Left lung (tissue), 10 donors: ENCODE data around the gene SLC22A15. TPM values are rescaled to one million over a fixed set of nuclear protein-coding genes. Genes with fewer than 3 reads are reported as not detected.
"Not testable (repeated sequence)": the region's sequence is repeated elsewhere in the genome, so short reads cannot be mapped to it uniquely, and the experiment has no call there.

ENCODE experiments used
- ATAC-seq: fragments of 200-7000 bp; cut with Tn5 transposase; one replicate; pipeline ENCODE4 v1.9.1; 2020; ENCODE audit warnings: moderate library complexity
- DNase-seq, 4 donors: peaks; one replicate each; pipeline ENCODE4 v3.0.0-alpha.2; 2013 to 2020
- H3K27ac ChIP-seq, 2 donors: fragments of 200-600 bp; sonication (generic) in 1 of 2; one replicate each; pipeline versions ENCODE4 v1.5.0 to v1.8.0; 2020 to 2021
- H3K27me3 ChIP-seq, 2 donors: fragments of 200-600 bp; sonication (generic) in 1 of 2; one replicate each; pipeline versions ENCODE4 v1.5.0 to v1.8.0; 2020 to 2021
- H3K36me3 ChIP-seq, 2 donors: fragments of 200-600 bp; sonication (generic) in 1 of 2; one replicate each; pipeline versions ENCODE4 v1.5.0 to v1.8.0; 2020 to 2021
- H3K4me1 ChIP-seq, 2 donors: fragments of 200-600 bp; one replicate each; pipeline ENCODE4 v1.8.0; 2021
- H3K4me3 ChIP-seq, 2 donors: fragments of 200-600 bp; sonication (generic) in 1 of 2; one replicate each; pipeline versions ENCODE4 v1.5.0 to v1.8.0; 2020 to 2021; ENCODE audit warnings: mild to moderate bottlenecking in 1 of 2
- H3K9me3 ChIP-seq, 2 donors: fragments of 200-600 bp; sonication (generic) in 1 of 2; one replicate each; pipeline versions ENCODE4 v1.5.0 to v1.8.0; 2020 to 2021
- intact Hi-C, 2 donors: fragments of 100-400 bp; cut with DNase I; formaldehyde crosslinking; loops; one replicate each; pipeline versions ENCODE4 v1.11.2 to v1.14.2; 2022
- polyA plus RNA-seq, 6 donors: library from polyadenylated mRNA; unstranded; fragments of 120-200 nt; gene quantifications; one replicate each; pipeline ENCODE4 v1.2.1, GENCODE V29; 2013; ENCODE audit not compliant: insufficient read length in 6 of 6
- total RNA-seq, 2 donors: library from RNA; stranded (reverse); fragmentation: NEBNext Ultra II Directional; extraction: Animal tissue kit (Norgen Biotek cat#: 25700); gene quantifications; one replicate each; pipeline ENCODE4 v1.2.1, GENCODE V29; 2021
- TF ChIP-seq, protein P1 (sequence below), 2 donors: fragments of 200-600 bp; sonication (generic) in 1 of 2; IDR thresholded peaks; one replicate each; pipeline versions ENCODE4 v1.5.0 to v1.8.0; 2021; ENCODE audit warnings: antibody characterized with exemption in 2 of 2
- donor health status: DM: no; HTN: yes; CAD: no.
- donor health status: DM: no; HTN: no; CAD: no.

The SLC22A15 gene
- total and polyA plus RNA-seq, 8 donors: 3.2 to 23.0 (median 4.0) TPM

DNA sequence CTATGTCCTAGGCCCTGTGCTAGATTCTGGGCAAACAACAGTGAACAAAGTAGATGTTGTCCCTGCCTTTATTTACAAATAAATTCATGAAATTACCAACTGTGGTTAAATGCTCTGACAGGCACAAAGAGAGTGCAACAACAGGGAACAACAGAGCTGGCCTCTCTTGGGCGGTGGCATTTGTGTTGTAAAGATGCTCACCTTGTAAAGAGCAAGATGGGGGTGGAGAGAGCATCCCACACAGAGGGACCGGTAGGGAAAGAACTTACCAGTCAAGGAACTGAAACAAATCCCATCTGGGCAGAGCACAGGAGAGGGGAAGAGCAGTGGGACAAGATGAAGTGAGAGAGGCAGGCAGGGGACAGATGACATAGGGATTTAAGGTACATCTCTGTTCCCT lies 21.6 kb upstream of the SLC22A15 start:
- intact Hi-C loops: no loop called here
- DNase-seq: no peak
- no peaks in the 10 kb centered on the region for H3K36me3 ChIP-seq
- H3K9me3 ChIP-seq: no peaks in the 10 kb centered on the region
- H3K4me3 ChIP-seq: no peak overlapping the region
- H3K27me3 ChIP-seq: no peaks in the 10 kb centered on the region
- ATAC-seq: no peak
- no peak overlapping the region for H3K27ac ChIP-seq
- TF ChIP-seq, protein P1, sequence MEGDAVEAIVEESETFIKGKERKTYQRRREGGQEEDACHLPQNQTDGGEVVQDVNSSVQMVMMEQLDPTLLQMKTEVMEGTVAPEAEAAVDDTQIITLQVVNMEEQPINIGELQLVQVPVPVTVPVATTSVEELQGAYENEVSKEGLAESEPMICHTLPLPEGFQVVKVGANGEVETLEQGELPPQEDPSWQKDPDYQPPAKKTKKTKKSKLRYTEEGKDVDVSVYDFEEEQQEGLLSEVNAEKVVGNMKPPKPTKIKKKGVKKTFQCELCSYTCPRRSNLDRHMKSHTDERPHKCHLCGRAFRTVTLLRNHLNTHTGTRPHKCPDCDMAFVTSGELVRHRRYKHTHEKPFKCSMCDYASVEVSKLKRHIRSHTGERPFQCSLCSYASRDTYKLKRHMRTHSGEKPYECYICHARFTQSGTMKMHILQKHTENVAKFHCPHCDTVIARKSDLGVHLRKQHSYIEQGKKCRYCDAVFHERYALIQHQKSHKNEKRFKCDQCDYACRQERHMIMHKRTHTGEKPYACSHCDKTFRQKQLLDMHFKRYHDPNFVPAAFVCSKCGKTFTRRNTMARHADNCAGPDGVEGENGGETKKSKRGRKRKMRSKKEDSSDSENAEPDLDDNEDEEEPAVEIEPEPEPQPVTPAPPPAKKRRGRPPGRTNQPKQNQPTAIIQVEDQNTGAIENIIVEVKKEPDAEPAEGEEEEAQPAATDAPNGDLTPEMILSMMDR (IDR thresholded peaks at IDR 0.05): no peak
- H3K4me1 ChIP-seq: no peaks in the 10 kb centered on the region

DNA sequence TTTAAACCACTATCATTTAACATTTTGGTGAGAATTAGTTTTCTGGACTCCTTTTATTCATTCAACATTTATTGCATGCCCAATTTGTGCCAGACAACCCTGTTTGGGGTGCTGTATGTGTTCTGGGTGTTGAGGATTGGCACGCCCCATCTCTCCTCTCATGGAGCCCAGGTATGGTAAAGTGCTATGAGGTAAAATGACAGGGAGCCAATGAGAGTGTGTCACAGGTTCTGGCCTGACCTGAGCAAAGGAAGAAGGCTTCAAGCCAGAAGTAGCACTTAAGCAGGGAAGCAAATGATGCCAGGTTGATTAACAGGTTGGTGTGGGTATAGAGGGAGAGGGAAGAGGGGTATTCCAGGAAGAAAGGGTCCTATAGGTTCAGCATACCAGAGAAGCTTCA lies 21.1 kb upstream of the SLC22A15 start:
- Histone ChIP-seq H3K36me3 (no peaks in the 10 kb centered on the region), H3K9me3 (no peaks in the 10 kb centered on the region), H3K4me1 (no peaks in the 10 kb centered on the region), H3K27ac (no peak overlapping the region), H3K27me3 (no peaks in the 10 kb centered on the region), H3K4me3 (no peak overlapping the region)
- intact Hi-C loops: no loop called here
- no peak for DNase-seq
- ATAC-seq: peak; percentile 66
- TF ChIP-seq, protein P1 (IDR thresholded peaks at IDR 0.05): no peak

DNA sequence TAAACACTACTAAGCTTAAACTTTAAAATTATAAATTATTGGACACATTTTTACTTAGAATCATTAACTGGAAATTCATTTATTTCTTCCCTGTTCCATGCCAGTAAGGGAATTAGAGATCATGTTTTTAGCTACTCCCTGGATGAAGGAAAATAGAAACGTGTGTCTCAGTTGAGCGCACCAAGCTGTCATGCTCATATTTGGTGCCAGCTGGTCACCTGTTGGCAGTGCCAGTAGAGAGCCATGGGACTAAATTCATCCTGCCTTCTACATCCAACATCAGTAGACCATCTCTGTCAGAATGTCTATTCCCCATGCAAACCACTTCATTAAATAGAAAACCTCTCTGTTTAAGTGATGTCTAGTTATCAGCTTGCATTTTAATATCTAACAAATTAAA lies 17.4 kb upstream of the SLC22A15 start:
- H3K9me3 ChIP-seq: no peaks in the 10 kb centered on the region

DNA sequence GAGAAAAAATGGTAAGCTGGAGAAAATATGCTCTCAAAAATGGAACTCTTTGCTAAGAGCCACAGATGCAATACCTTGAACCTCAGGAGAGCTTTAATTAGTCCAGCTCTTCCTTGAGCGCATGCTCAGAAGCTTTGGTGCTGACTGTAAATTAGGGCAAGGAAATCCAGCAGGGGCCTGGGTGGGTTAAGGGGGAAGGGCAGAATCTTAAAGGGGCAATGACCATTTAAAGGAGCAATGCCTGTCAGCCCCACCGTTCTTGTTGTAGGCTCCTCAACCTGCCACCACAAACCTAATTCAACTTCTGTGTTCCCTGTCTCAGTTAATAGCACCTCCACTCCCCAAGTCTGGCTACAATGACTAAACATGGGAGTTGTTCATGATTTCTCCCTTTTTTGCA lies 6.8 kb upstream of the SLC22A15 start:
- no peaks in the 10 kb centered on the region for H3K4me1 ChIP-seq
- peaks cover 0 to 9% of the 10 kb centered on the region in 2 donors for H3K27me3 ChIP-seq
- H3K9me3 ChIP-seq: no peaks in the 10 kb centered on the region
- no peak for DNase-seq
- intact Hi-C loops: no loop called here
- H3K27ac ChIP-seq: no peak overlapping the region
- no peak overlapping the region for H3K4me3 ChIP-seq
- H3K36me3 ChIP-seq: no peaks in the 10 kb centered on the region
- TF ChIP-seq, protein P1 (IDR thresholded peaks at IDR 0.05): no peak
- no peak for ATAC-seq

More for the DNA sequence above, 17.4 kb upstream of the SLC22A15 start:
- Histone ChIP-seq H3K36me3 (no peaks in the 10 kb centered on the region), H3K4me3 (no peak overlapping the region), H3K27ac (no peak overlapping the region), H3K27me3 (no peaks in the 10 kb centered on the region), H3K4me1 (no peaks in the 10 kb centered on the region)
- DNase-seq: no peak
- intact Hi-C loops: no loop called here
- TF ChIP-seq, protein P1 (IDR thresholded peaks at IDR 0.05): no peak
- ATAC-seq: no peak

DNA sequence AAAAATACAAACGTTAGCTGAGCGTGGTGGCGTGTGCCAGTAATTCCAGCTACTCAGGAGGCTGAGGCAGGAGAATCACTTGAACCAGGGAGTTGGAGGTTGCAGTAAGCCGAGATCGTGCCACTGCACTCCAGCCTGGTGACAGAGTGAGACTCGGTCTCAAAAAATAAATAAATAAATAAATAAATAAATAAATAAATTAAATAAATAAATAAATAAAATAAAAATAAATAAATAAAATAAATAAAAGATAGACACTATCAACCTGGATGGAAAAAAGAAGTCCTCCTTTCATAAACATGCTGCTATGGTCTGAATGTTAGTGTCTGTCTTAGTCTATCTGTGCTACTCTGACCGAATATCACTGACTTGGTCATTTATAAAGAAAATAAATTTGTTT lies 4.5 kb upstream of the SLC22A15 start:
- H3K27ac ChIP-seq, intact Hi-C loops, H3K4me1 ChIP-seq, ATAC-seq, DNase-seq, H3K4me3 ChIP-seq, H3K9me3 ChIP-seq, H3K36me3 ChIP-seq: not testable (repeated sequence)
- peaks cover 0 to 22% of the 10 kb centered on the region in 2 donors for H3K27me3 ChIP-seq

DNA sequence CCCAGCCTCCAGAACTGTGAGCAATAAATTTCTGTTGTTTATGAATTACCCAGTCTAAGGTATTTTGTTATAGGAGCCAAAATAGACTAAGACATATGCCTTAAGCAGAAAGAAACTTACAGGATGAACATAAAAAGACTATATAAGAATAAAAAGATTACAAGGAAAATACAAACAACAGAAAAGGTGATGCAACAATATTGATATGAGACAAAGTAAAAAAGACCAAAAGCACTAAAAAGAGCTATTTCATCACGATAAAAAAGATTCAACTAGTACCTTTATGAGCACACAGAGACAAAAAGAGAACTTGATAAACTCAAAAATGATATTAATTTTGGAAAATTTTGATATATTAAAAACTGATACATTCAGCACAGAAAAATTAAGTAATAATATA lies 3.2 kb upstream of the SLC22A15 start:
- intact Hi-C loops: no loop called here
- Histone ChIP-seq H3K27ac (no peak overlapping the region), H3K9me3 (no peaks in the 10 kb centered on the region), H3K4me3 (no peak overlapping the region), H3K4me1 (peaks cover 5 to 9% of the 10 kb centered on the region in 2 donors), H3K36me3 (no peaks in the 10 kb centered on the region), H3K27me3 (peaks cover 0 to 23% of the 10 kb centered on the region in 2 donors)
- DNase-seq (no peak), ATAC-seq (no peak)
- TF ChIP-seq, protein P1 (IDR thresholded peaks at IDR 0.05): no peak
